COR-L47 (cell line): ENCODE results near the gene CCSER1.
"Not testable (repeated sequence)": the region's sequence is repeated elsewhere in the genome, so short reads cannot be mapped to it uniquely, and the experiment has no call there.

ENCODE experiments used
- DNase-seq: peaks from one replicate; lab custom pipeline; 2025; lab: John Stamatoyannopoulos, UW

The CCSER1 gene

DNA sequence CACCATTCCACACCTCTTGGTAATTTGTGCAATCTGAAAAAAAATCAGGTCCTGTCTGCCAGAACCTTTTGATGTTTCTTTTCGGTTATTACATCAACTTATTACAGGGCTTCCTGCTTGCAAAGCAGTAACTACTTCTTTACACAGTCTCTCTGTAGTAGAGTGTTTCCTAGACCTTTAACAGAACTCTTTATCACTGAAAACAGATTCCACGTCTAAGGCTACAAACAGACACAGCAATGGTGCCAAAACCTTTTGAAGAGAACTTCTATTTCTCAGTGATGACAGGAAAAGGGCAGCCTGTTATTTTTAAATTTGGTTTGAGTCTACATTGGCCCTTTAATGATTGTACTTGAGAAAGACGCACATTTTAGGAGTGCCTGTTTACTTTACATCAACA is 1463.1 kb downstream of the CCSER1 start:
- DNase-seq = no peak

DNA sequence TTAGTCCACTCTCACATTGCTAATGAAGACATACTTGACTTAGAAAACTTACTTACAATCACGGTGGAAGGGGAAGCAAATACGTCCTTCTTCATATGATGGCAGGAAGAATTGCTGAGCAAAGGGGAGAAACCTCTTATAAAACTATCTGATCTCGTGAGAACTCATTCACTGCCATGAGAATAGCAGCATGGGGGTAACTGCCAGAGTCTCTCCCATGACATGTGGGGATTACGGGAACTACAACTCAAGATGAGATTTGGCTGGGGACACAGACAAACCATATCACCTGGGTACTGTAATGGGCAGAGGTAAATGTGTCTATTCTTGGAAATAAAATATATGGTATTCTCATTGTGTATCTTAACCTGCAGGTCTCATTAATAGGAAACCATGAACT is 1464.9 kb downstream of the CCSER1 start:
- DNase-seq = no peak

DNA sequence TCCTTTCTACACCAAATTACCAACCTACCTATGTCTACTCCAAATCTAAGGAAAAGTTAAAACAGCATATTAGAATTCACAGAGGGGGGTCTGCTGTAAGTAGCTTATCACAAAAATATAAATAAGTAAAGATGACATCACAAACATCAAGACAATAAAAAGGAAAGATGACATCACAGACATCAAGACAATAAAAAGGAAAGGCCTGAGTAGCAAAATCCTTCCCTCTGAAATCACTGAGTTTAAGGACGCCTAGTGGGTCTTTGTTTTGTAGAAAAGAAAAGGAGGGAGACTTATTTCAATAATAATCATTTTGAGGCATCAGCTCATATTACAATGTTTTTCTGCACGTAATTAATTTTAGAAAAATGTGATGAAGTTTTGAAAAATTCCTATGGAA is 1469.5 kb downstream of the CCSER1 start:
- no peak for DNase-seq

DNA sequence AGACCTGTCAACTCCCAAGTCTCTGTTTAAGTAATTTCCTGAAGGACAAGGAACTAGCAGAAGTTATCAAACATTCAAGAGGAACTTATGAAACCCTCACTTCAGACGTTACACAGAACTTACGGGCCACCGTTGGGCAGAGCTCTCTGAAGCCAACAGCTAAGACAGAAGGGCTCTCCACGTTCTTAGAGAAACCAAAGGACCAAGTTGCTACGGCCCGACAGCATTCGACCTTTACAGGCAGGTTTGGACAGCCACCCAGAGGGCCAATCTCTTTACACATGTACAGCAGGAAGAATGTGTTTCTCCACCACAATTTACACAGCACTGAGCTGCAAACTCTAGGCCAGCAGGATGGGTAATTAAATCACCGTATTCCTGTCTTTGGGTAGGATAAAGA is 1471.5 kb downstream of the CCSER1 start:
- no peak for DNase-seq

DNA sequence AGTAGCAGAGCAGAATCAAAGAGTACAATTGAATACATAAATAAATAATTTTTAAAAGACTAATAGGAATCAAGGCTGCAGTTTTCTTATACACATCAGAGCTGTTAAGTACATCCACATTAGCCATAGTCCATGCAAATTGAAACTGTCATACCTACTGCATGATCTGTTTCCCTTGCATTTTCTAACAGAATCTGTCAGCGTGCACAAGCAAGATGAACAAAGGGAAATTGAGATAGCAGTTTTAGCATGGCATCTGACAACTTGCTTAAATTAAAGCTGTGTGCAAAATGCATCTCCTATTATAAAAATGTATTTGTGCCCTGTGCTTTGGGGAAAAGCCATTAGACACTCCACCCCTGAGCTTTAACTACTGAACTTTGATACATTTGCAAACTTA is 1473.1 kb downstream of the CCSER1 start:
- DNase-seq = no peak

DNA sequence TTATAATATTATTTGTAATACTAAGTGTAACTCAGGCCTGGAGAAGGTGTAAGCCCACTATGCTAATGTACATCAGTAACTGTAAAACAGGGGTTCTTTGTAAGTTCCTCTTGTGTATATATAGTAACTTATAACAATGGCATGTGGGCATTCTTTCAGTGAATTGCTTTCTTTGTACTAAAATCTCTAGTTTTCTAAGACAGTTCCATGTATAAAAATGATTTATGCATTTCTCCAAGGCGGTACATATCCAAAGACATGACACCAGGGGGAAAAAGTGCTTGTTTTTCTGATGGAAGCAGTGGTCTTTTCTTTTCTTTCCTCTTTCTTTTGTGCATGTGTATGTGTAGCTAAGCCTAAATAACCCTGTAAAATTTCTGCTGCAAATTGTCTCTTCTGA is 1474.2 kb downstream of the CCSER1 start:
- no peak for DNase-seq

DNA sequence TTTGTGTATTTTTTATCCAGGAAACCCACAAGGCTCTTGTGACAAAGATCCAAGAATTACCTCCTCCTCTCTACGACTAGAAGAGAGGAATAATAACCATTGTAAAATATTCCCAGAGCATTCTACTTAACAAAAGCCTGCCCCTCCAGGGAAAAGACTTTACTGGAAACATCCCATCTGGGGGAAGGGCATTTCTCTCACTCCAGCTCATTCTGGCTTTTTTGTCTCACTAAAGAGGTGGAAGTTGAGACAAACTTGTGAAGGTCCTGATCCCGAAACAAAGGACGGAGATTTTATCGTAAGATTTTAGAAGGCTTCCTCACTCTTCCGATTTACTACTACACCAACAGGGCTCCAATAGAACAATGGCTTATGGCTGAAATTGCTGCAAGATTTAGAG is 1484.6 kb downstream of the CCSER1 start:
- no peak for DNase-seq

DNA sequence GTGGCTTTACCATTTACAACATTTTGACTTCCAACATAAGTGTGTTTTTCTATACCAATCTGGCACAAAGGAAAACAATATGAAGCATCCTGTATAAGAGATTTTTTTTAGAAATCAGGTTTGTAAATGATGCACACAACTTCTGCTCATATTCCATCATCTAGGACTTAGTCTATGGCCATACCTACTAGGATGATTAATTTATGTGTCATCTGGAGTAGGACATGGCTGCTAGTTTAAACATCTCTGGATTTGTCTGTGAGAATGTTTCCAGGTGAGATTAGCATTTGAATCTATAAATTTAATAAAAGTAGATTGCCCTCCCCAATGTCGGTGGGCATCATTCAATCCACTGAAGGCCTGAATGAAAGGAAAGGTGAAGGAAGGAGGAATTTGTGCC is 1493.8 kb downstream of the CCSER1 start:
- no peak for DNase-seq

DNA sequence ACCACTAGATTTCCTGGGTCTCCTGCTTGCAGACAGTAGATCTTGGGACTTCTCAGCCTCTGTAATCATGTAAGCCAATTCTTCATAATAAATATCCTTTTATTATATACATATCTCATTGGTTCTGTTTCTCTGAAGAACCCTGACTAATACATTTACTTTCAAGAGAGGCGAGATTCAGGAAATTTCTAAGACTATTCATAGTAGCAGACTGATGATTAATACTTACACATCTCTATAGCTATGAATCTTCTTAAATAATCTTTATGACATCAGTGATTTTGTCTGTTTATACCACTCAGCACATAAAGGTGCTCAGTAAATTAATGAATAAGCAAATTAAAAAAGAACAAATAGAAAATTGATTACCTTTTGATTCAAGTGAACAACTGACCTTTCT is 1494.3 kb downstream of the CCSER1 start:
- no peak for DNase-seq

DNA sequence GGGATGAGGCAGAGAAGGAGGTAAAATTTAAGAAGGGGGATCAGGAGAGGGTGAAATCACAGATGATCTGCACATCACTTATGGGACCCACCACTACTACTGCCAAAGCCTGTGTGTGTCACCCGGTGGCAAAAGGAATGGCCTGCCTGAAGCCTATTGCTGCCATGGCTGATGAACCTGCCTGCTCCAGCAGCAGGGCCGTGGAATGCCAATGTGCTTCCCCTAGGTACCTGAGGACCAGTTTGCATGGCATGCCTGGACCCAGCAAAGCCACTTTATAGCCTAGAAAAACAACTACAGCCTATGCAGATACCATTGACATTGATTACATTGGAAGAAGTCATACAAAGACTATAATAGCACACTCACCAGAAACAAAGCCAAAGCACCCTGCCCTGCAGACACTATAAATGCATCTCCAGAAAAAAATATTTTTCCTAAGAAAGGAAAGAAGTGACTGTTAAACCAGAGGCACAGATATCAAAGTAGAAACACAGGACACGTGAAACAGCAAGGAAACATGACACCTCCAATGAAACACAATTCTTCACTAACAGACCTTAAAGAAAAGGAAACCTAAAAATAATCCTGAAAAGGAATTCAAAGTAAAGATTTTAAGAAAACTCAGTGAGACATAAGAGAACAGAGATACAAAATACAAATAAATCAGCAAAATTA is 1495.9 kb downstream of the CCSER1 start:
- no peak for DNase-seq

DNA sequence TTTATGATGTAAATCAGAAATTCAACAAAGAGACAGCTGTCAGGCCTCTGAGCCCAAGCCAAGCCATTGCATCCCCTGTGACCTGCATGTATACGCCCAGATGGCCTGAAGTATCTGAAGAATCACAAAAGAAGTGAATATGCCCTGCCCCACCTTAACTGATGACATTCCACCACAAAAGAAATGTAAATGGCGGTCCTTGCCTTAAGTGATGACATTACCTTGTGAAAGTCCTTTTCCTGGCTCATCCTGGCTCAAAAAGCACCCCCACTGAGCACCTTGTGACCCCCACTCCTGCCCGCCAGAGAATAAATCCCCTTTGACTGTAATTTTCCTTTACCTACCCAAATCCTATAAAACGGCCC is 1496.4 kb downstream of the CCSER1 start:
- not testable (repeated sequence) for DNase-seq

DNA sequence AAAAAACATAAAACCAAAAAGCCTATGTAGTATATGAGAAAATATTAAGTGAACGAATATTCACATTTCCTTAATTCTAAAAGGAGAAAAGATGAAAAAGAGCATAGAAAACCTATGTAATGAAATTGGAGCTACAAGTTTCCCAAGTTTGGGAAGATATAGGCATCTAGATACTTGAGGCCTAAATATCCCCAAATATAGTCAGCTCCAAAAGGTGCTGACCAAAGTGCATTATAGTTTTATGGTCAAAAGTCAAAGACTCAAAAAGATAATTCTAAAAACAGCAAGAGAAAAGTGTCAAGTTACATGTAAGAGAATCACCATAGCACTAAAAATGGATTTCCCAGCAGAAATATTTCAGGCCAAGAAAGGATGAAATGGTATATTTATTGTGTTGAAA is 1502.9 kb downstream of the CCSER1 start:
- no peak for DNase-seq

DNA sequence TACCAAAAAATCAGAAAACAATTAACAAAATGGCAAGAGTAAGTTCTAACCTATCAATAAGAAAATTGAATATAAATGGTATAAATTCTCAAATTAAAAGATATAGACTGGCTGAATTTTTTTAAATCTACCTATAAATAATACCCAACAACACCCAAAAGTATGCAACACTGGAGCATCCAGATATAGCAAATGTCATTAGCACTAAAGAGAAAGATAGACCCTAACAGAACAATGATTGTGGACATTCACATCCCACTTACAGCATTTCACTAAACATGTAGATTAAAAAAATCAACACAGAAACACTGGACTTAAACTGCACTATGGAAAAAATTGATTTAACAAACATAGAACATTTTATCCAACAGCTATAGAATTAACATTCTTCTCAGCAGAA is 1503.6 kb downstream of the CCSER1 start:
- DNase-seq = no peak

DNA sequence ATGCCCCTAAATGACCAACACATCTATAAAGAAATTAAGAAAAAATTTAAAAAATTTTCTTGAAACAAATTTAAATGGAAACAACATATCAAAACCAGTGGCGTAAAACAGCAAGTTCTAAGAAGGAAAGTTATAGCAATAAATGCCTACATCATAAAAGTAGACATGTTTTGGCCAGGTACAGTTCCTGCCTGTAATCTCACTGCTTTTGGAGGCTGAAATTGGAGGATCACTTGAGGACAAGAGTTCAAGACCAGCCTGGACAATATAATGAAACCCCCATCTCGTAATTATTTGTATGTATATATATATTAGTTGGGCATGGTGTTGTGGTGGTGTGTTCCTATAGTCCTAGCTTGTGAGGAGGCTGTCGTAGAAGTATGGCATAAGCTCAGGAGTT is 1504.1 kb downstream of the CCSER1 start:
- no peak for DNase-seq

DNA sequence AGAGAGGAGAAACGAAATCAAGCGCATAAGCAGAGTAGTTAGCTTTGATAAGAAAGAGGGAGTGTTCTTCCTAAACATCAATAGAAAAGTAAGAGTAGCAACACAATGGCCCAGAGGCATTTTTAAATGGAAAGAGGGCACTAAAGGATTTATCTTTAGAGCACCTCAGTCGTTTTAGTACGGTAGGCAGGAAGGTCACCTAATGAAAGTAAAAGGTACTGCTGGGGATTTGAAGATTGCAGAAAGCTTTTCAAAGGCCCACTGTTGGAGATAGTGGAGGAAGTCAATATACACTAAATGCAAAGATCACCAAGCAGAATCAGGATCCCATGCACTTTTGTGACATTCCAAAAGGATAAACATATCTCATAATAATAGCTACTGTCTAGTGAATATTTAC is 1508.9 kb downstream of the CCSER1 start:
- DNase-seq = no peak
